K562 (cell line): ENCODE data around the gene FRAT1. TPM values are rescaled to one million over a fixed set of nuclear protein-coding genes. Genes with fewer than 3 reads are reported as not detected.
A peak's percentile ranks its signal among the peaks of the same experiment; 100 is the strongest.

Source experiments
- CREB5 ChIP-seq: fragments of 250-450 bp; sonication (Bioruptor Pico); IDR thresholded peaks from 2 replicates; pipeline ENCODE4 v1.5.0; 2020; ENCODE audit warnings: mild to moderate bottlenecking
- CXXC5 ChIP-seq: fragments of 250-450 bp; sonication (Bioruptor Pico); IDR thresholded peaks from 2 replicates; pipeline ENCODE4 v1.8.0; 2022; ENCODE audit warnings: inconsistent platforms, mild to moderate bottlenecking, moderate library complexity
- GATA2 ChIP-seq: sonication (generic); formaldehyde crosslinking; IDR thresholded peaks from 2 replicates; pipeline ENCODE4 v1.4.0; 2020; ENCODE audit warnings: mild to moderate bottlenecking, missing genetic modification reagents
- HDAC1 ChIP-seq, 2 experiments: fragments of 450-650 bp; IDR thresholded peaks; 2 replicates each; pipeline ENCODE4 v1.6.1; 2016 to 2017; ENCODE audit warnings: inconsistent platforms in 1 of 2, mild to moderate bottlenecking in 1 of 2, moderate library complexity in 1 of 2
- MYC ChIP-seq, 2 experiments: fragments of 250-450 bp in 1 of 2; sonication (Bioruptor Pico) in 1 of 2; IDR thresholded peaks; 2 replicates each; pipeline versions ENCODE4 v1.5.1 to v1.6.1; 2012 to 2021; ENCODE audit warnings: low read depth in 2 of 2, borderline replicate concordance in 1 of 2, improper control_type of control experiment in 1 of 2, low read length in 1 of 2, mild to moderate bottlenecking in 1 of 2, moderate library complexity in 1 of 2
- NELFE ChIP-seq: IDR thresholded peaks from 2 replicates; pipeline ENCODE4 v1.6.1; 2011; ENCODE audit warnings: mild to moderate bottlenecking; ENCODE audit not compliant: insufficient read depth, insufficient read length
- NUFIP1 ChIP-seq: fragments of 450-650 bp; IDR thresholded peaks from 2 replicates; pipeline ENCODE4 v1.6.1; 2018; ENCODE audit not compliant: partially characterized antibody
- PATZ1 ChIP-seq: fragments of 250-450 bp; sonication (Bioruptor Pico); IDR thresholded peaks from 2 replicates; pipeline ENCODE4 v1.5.0; 2020; ENCODE audit warnings: mild to moderate bottlenecking, borderline replicate concordance
- POLR2G ChIP-seq: fragments of 200-400 bp; formaldehyde crosslinking; IDR thresholded peaks from 2 replicates; pipeline ENCODE4 v1.6.1; 2017; ENCODE audit warnings: low read depth, mild to moderate bottlenecking, antibody characterized with exemption, low read length, moderate library complexity
- POLR3A ChIP-seq: IDR thresholded peaks from 2 replicates; pipeline ENCODE4 v1.6.1; 2011; ENCODE audit warnings: borderline replicate concordance, mild to moderate bottlenecking, moderate library complexity; ENCODE audit not compliant: insufficient read length, insufficient read depth; ENCODE audit errors: extremely low read depth
- PYGO2 ChIP-seq: fragments of 450-650 bp; IDR thresholded peaks from 2 replicates; pipeline ENCODE4 v1.6.1; 2016; ENCODE audit warnings: mild to moderate bottlenecking, missing genetic modification characterization, moderate library complexity, missing compliant biosample characterization
- RBBP5 ChIP-seq: fragments of 200-600 bp; sonication (generic); IDR thresholded peaks from 2 replicates; pipeline ENCODE4 v1.6.1; 2012; ENCODE audit warnings: borderline replicate concordance, mild to moderate bottlenecking, low read length, control low read depth, inconsistent platforms; ENCODE audit not compliant: insufficient read depth, poor library complexity, severe bottlenecking
- RBM17 ChIP-seq: fragments of 200-400 bp; formaldehyde crosslinking; IDR thresholded peaks from 2 replicates; pipeline ENCODE4 v1.6.1; 2017; ENCODE audit warnings: low read depth, mild to moderate bottlenecking, low read length, borderline replicate concordance
- SAP30 ChIP-seq: fragments of 200-600 bp; sonication (generic); IDR thresholded peaks from 2 replicates; pipeline ENCODE4 v1.6.1; 2012; ENCODE audit warnings: borderline replicate concordance, low read depth, mild to moderate bottlenecking, moderate library complexity, low read length, control low read depth, inconsistent platforms; ENCODE audit not compliant: insufficient read depth, poor library complexity, severe bottlenecking
- SNIP1 ChIP-seq: fragments of 450-650 bp; IDR thresholded peaks from 2 replicates; pipeline ENCODE4 v1.7.1; 2017; ENCODE audit warnings: low read depth, mild to moderate bottlenecking
- TCF7L2 ChIP-seq: fragments of 150-350 bp; IDR thresholded peaks from 2 replicates; pipeline ENCODE4 v1.6.1; 2016; ENCODE audit warnings: low read depth, mild to moderate bottlenecking, low read length, moderate library complexity
- XRCC4 ChIP-seq: IDR thresholded peaks from one replicate; pipeline ENCODE4 v1.6.1; 2011; ENCODE audit not compliant: insufficient read depth, insufficient read length; ENCODE audit errors: extremely low read depth
- ZFPM2 ChIP-seq: fragments of 250-450 bp; sonication (Bioruptor Pico); IDR thresholded peaks from 2 replicates; pipeline ENCODE4 v1.5.1; 2022; ENCODE audit warnings: mild to moderate bottlenecking
- ZNF174 ChIP-seq: fragments of 250-450 bp; sonication (Bioruptor Pico); IDR thresholded peaks from 2 replicates; pipeline ENCODE4 v1.4.0; 2020; ENCODE audit warnings: mild to moderate bottlenecking
- ZNF449 ChIP-seq: fragments of 250-450 bp; sonication (Bioruptor Pico); IDR thresholded peaks from 2 replicates; pipeline ENCODE4 v1.8.0; 2022; ENCODE audit warnings: moderate library complexity, mild to moderate bottlenecking, inconsistent platforms
- polyA plus RNA-seq, 8 experiments: library from polyadenylated mRNA; depleted of rRNA in 4 of 8; stranded (reverse) in 5 of 8; unstranded in 3 of 8; fragments of >200 nt; fragmentation: Nextera tagmentation in 2 of 8; fragmentation: Illumina TruSeq in 1 of 8; extraction: Ambion mirVana in 2 of 8; extraction: Trizol in 1 of 8; gene quantifications; 2 replicates each; pipeline versions ENCODE4 v1.2.1 to v1.2.3, GENCODE V29; 2011 to 2014; ENCODE audit warnings: inconsistent platforms in 1 of 8, missing spikeins in 1 of 8
- total RNA-seq, 7 experiments: library from RNA; depleted of rRNA in 6 of 7; stranded (reverse); fragments of >200 nt in 6 of 7; fragmentation: Illumina TruSeq in 2 of 7; extraction: Trizol in 2 of 7; gene quantifications; 2 replicates each; pipeline versions ENCODE4 v1.2.1 to v1.2.3, GENCODE V29; 2011 to 2021; ENCODE audit warnings: low replicate concordance in 1 of 7

Gene FRAT1
- total and polyA plus RNA-seq, 9 of the 15 experiments (the other 6 are each of a cell fraction or from before 2014, with no cell fraction given) = 0.11 to 4.6 (median 1.4) TPM

GRCh38 chr10:97297556-97298222 lies 21.4 kb upstream of the FRAT1 start (continued):
- TF ChIP-seq ZNF449 (CRISPR knock-in tag) = no peak
- TF ChIP-seq SAP30 = no peak
- TF ChIP-seq POLR3A = no peak
- no peak for TF ChIP-seq XRCC4
- no peak for TF ChIP-seq PATZ1 (CRISPR knock-in tag)
- peak in 1 of 2 experiments; percentile 15; a peak in 1 of 4 replicates for TF ChIP-seq HDAC1 (IDR thresholded peaks at IDR 0.05)
- TF ChIP-seq ZNF174 (CRISPR knock-in tag) = no peak
- peak; percentile 31; the same call in 1 of the 2 replicates for TF ChIP-seq GATA2 (CRISPR knock-in tag)
- no peak for TF ChIP-seq SNIP1
- no peak for TF ChIP-seq MYC (IDR thresholded peaks at IDR 0.05; ENCODE audit: low read depth, low read length)
- no peak for TF ChIP-seq MYC (CRISPR knock-in tag; IDR thresholded peaks at IDR 0.05; ENCODE audit: borderline replicate concordance, low read depth)
- TF ChIP-seq PYGO2 (tag) = no peak
- TF ChIP-seq RBM17 = no peak
- TF ChIP-seq CREB5 (CRISPR knock-in tag) = no peak
- no peak for TF ChIP-seq NELFE
- no peak for TF ChIP-seq TCF7L2
- TF ChIP-seq NUFIP1 = no peak
- TF ChIP-seq POLR2G = no peak
- no peak for TF ChIP-seq ZFPM2 (CRISPR knock-in tag)
- no peak for TF ChIP-seq CXXC5 (CRISPR knock-in tag)
- no peak for TF ChIP-seq RBBP5
